Adipose tissue (tissue), 3 donors: Measurements from ENCODE around the gene RAET1L. TPM values are rescaled to one million over a fixed set of nuclear protein-coding genes. Genes with fewer than 3 reads are reported as not detected.
"Not testable (repeated sequence)": the region's sequence is repeated elsewhere in the genome, so short reads cannot be mapped to it uniquely, and the experiment has no call there.

Source experiments
- H3K27ac ChIP-seq: one replicate; pipeline ENCODE4 v1.5.1; 2013; ENCODE audit warnings: low read depth, low read length
- WGBS, 3 donors: extraction: QIAGEN DNeasy Blood & Tissue Kit; methylation state at CpG; one replicate each; pipeline ENCODE4 v1.1.7; 2013; 5-methylcytosine and 5-hydroxymethylcytosine counted together
- polyA plus RNA-seq, 3 donors: library from polyadenylated mRNA; stranded (reverse); fragments of 200-250 nt; gene quantifications; one replicate each; pipeline ENCODE4 v1.2.3, GENCODE V29; 2013
- donor health status: healthy with polysubstance abuse.
- donor health status: Bipolar disorder and iron deficiency.
- donor health status: healthy.

Gene RAET1L
- under 1 TPM in 2 of 3 donors, not detected in 1; 0.06 to 0.10 TPM for polyA plus RNA-seq

DNA sequence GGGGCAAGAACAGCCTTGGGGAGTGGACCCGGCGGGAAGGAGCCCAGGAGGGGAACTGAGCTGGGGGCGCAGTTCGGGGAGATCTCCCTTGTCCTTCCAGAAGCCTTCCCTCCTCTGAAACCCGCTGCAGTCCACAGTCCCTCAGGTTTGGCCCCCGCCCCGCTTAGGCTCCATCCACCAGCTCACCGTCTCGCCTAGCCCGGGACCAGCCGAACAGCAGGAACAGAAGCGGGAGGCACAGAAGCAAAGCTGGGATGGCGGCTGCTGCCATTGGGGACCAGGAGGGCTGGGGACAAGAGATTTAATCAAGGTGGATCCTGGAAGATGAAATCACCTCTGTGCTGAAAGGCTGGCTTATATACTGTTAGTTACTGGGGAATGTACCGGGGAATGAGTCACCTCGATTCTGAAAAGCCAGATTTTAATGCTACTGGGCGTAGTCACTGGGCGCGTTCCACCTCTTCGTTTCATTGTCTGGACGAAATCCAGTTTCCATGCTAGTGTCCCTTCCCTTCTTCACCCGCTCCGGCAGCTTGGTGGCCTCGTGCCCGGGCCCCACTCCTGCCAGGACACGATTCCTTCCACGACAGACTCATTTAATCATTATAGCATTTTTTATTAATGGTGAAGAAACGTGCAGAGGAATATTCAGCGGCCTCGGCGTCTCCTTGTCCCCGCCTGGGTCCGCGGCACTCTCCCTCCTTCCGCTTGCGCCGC lies at the start of gene RAET1L:
TSS of gene RAET1L (minus strand) at position 332 of the 717 bp plus-strand sequence. CDS start at position 271, 61 bp downstream.
- H3K27ac ChIP-seq = no peak within 1 kb of the TSS
- 3 to 5% (median 5%) methylated on average over 34 to 36 of the region's 36 CpGs for WGBS, 3 donors

DNA sequence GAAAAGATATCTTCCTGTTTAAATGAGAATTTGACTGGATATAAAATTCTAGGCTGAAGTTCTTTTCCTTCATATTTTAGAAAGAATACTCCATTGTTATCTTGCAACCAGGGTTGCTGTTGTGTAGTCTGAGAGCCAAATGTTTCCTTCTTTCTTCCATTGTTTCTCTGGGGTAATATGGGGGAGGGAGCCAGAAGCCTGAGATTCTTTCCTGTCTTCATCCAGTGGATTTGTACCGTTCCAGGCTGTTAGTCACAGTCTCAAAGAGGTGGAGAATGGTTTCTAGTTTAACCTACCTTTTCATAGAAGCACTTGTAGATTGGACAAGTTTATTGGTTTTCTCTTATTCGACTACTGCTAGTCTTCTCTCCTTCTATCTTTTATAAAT lies 49.7 kb upstream of the RAET1L start:
- H3K27ac ChIP-seq = no peak overlapping the region
- 60 to 78% (median 64%) methylated on average over 2 of the region's 2 CpGs for WGBS, 3 donors

DNA sequence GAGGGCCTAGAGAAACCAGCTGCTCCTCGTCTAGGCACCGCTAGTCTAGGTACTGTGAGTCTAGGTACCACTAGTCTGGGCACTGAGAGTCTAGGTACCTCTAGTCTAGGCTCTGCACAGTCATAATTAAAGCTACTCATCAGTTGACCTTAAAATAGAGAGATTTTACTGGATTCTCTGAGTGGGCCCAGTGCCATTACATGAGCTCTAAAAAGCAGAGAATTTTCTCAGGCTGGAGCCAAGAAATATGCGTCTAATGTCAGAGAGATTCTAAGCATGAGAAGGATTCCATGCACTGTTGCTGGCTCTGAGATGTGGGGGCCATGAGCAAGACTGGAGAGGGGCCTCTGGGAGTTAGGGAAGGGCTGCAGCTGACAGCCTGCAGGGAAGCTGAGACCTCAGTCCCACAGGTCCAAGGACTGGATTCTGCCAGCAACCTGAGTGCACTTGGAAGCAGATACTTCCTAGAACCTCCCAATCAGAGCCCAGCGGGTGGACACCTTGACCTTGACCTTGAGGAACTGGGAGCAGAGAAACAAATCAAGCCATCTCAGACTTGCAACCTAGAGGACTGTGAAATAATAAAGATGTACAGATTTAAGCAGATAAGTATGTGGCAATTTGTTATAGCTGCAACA lies 49.2 kb upstream of the RAET1L start:
- not testable (repeated sequence) for H3K27ac ChIP-seq
- 83 to 88% (median 83%) methylated on average over 4 of the region's 4 CpGs for whole genome bisulfite sequencing, 3 donors

DNA sequence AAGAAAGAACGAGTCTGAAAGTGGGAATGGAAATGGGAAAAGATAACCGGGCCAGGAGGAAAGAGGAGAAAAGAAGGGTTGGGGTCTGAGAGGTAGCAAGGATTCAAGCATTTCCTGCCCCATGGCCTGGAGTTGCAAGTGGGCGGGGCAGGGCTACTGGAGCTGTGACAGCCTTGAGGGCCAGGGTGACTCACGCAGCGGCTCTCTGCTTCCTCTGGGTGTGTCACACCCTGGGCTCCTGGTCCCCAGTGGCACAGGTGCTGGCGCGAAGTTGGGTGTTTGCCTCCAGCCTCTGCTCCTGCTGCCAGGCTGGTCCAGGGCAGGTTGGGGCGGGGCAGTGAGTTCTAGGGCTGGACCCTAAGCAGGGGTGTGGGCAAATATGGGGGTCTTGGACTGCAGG lies 46.9 kb upstream of the RAET1L start:
- WGBS, 3 donors = 62 to 63% (median 63%) methylated on average over 8 of the region's 8 CpGs
- no peak overlapping the region for H3K27ac ChIP-seq

- no peak overlapping the region for H3K27ac ChIP-seq
- 82 to 89% (median 88%) methylated on average over 3 of the region's 3 CpGs for WGBS, 3 donors
Measured at GRCh38 chr6:150070236-150070818, 45.0 kb upstream of the RAET1L start.

DNA sequence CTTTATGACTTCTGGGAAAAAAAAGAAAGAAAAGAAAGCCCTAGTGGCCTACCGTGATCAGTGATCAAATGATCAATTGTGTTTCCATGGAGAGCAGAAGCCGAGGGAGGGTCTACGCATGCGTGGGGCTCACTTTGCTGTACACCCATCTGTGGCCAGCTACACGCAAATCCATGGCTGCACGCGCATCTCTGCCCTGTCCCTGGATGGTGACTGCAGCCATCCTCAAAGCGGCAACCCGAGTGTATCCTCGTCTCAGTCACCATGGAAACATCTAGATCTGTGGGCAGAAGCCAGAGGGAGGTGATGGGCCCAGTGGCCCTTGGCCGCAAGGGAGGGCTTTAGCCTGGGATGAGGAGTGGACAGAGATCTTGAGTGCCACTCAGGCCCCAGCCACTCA lies 44.4 kb upstream of the RAET1L start:
- 44 to 81% (median 79%) methylated on average over 11 of the region's 11 CpGs for WGBS, 3 donors
- no peak overlapping the region for H3K27ac ChIP-seq

DNA sequence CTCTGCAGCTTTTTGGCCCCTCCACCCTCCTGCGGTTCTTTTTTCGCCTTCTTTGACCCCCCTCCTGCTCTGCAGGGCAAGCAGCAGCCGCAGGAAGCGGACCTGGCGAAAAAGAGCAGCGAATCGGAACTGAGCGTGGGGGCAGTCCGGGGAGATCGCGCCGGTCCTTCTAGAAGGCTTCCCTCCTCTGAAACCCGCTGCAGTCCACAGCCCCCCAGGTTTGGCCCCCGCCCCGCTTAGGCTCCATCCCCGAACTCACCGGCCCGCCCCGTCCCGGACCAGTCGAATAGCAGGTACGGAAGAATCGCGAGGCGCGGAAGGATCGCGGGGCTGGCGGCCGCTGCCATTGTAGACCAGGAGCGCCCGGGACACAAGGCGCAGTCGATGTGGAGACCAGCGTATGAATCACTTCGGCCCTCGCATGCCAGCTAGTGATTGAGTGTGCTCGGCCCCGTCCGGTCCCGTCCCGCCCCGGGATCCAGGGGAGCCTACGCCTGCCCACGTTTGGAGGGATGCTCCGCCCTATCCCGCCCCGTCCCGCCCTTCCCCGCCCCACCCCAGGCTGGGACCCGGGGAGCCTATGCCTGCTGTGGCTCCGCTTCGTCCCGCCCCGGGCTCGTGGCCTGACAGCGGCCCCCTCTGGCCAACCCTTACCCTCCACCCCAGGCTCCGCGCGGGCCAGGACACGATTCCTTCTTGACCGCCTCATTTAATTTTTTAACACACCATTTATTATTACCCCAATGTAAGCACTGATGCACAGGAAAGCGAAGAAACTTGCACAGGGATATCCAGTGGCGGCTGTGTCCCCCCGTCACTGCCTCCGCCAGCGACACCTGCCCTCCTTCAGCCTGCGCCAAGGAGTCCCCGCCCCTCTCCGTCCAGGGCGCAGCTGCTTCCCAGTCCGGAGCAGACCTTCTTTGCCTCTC lies 43.7 kb upstream of the RAET1L start, which contains the start of gene ULBP3:
TSS of gene ULBP3 (minus strand) at position 402 of the 929 bp plus-strand sequence. CDS start at position 347, 55 bp downstream.
- no peak within 1 kb of the TSS for H3K27ac ChIP-seq
- WGBS, 3 donors = 1 to 3% (median 3%) methylated on average over 57 to 72 of the region's 72 CpGs

- 53 to 61% (median 56%) methylated on average over 4 of the region's 4 CpGs for WGBS, 3 donors
Measured at GRCh38 chr6:150068151-150068550, 42.8 kb upstream of the RAET1L start.

GRCh38 chr6:150065083-150065482 lies 39.8 kb upstream of the RAET1L start:
- no peak overlapping the region for H3K27ac ChIP-seq
- 94 to 100% (median 95%) methylated on average over 2 of the region's 2 CpGs for WGBS, 3 donors

More at GRCh38 chr6:150068151-150068550, 42.8 kb upstream of the RAET1L start:
- no peak overlapping the region for H3K27ac ChIP-seq

DNA sequence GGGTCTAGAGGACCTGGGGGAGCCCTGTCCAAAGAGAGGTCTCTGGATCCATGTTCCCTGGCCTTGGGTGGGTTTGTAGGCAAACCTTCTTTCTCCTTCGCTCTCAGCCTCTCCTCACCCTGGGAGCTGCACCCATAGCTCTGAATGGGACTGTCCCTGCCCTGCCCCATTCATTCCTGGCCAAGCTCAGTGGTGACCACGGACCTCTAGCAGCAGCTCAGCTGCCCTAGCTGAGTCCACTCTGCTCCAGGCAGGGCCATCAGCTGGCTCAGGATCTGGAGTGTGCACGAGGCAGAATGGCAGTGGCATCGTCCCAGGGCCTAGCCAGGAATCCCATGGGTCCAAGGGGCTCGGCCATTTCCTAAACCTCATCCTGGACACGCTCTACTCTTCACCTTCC lies 38.3 kb upstream of the RAET1L start:
- H3K27ac ChIP-seq = no peak overlapping the region
- 88 to 91% (median 91%) methylated on average over 6 of the region's 6 CpGs for WGBS, 3 donors

DNA sequence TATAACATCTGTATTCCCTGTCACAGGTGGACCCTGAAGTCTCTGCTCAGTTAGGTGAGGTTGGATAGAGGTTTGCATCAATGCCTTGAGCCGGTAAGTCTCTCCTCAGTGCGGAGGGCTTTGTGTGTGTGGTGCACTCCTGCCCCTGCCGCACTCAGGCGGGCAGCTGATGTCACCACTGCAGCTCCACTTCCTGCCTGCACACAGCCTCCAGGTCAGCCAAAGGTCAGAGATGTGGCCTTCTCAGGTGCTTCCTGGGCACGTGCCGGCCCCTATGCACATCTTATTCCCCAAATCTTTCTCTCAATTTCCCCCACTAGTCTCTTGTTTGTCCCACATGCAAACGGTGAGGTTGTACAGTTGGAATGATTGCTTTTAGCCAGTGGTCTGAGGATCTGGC lies 34.6 kb upstream of the RAET1L start:
- H3K27ac ChIP-seq = not testable (repeated sequence)
- 53 to 75% (median 67%) methylated on average over 7 of the region's 7 CpGs for WGBS, 3 donors

DNA sequence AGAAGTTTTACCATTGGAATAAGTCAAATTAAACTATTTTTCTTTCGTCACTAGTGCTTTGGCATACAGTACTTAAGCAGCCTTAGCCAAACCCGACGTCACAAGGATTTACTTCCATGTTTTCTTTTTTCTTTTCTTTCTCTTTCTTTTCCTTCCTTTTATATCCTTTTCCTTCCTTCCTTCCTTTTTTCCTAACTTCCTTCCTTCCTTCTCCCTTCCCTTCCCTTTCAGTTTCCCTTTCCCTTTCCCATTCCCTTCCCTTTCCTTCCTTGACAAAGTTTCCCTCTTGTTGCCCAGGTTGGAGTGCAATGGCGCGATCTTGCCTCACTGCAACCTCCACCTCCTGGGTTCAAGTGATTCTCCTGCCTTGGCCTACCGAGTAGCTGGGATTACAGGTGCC lies 33.7 kb upstream of the RAET1L start:
- WGBS, 3 donors = 88 to 90% (median 89%) methylated on average over 6 of the region's 6 CpGs
- no peak overlapping the region for H3K27ac ChIP-seq

- WGBS, 3 donors = 81 to 88% (median 88%) methylated on average over 13 to 14 of the region's 14 CpGs
- H3K27ac ChIP-seq = no peak overlapping the region
Measured at GRCh38 chr6:150058231-150058792, 33.0 kb upstream of the RAET1L start.

DNA sequence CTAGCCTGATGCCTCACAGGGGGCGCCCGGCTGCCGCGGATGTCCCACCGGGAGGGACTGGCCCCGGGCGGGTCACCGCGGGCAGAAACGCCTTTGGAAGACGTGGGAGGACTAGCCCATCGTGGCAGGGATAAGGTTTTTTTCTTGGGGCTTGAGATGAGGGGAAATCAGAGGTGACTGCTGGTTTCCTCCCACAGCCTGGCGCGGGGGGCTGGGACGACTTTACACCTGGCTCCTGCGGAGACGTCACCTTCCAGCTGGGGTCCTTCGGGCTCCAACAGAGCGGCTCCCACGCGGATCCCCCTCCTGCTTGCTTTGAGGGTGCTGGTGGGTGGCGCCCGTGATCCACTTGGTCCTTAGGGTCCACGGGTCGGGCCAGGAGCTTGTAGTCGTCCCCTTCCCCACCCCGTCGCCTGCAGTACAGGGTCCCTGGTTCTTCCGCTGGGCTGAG lies 32.2 kb upstream of the RAET1L start:
- WGBS, 3 donors = 78 to 84% (median 80%) methylated on average over 29 of the region's 29 CpGs
- H3K27ac ChIP-seq = no peak overlapping the region

GRCh38 chr6:150056916-150057315 lies 31.6 kb upstream of the RAET1L start:
- WGBS, 3 donors = 78 to 87% (median 82%) methylated on average over 4 of the region's 4 CpGs
- no peak overlapping the region for H3K27ac ChIP-seq

DNA sequence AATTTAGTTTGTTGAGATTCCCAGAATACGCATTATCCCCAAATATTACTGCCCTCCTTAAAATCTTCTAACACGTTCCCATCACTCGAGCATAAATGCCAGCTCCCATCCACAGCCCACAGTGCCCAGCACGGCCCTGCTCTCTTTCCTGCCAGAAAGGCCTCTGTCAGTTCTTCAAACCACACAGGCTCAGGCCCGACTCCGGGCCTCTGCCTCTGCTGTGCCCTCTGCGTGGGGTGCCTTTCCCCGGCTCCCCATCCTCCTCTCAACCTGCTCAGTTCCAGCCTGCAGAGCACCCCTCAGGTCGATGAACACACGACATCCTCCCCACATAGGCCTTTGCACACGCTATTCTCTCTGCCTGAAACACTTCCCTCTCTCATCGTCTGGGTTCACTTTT lies 30.8 kb upstream of the RAET1L start:
- H3K27ac ChIP-seq = no peak overlapping the region
- 70 to 85% (median 81%) methylated on average over 12 of the region's 12 CpGs for WGBS, 3 donors

DNA sequence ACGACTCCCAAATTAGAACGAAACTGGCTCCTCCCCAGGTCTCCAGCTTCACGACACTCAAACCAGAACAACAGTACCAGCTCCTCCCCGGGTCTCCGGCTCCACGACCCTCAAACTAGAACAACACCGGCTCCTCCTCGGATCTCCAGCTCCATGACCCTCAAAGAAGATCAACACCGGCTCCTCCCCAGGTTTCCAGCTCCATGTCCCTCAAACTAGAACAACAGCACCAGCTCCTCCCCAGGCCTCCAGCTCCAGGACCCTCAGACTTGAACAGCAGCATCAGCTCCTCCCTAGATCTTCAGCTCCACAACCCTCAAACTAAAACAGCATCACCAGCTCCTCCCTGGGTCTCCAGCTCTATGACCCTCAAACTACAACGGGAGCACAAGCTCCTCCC lies 29.8 kb upstream of the RAET1L start:
- H3K27ac ChIP-seq = no peak overlapping the region
- WGBS, 3 donors = 78 to 89% (median 83%) methylated on average over 10 of the region's 10 CpGs

GRCh38 chr6:150053450-150053849 lies 28.1 kb upstream of the RAET1L start:
- 58 to 81% (median 80%) methylated on average over 11 of the region's 11 CpGs for WGBS, 3 donors
- no peak overlapping the region for H3K27ac ChIP-seq
